HFF-Myc (cell line): ENCODE data around the gene PTGR1.

Experiments
- DNase-seq: peaks from one replicate; pipeline ENCODE4 v3.0.0-alpha.2; 2011; ENCODE audit warnings: low read depth; ENCODE audit errors: extremely low read depth
- H3K4me3 ChIP-seq: replicated peaks from 2 replicates; pipeline ENCODE4 v1.5.1; 2011; ENCODE audit warnings: low read depth, mild to moderate bottlenecking, control low read depth, low read length
- TF ChIP-seq, protein P1 (sequence below): IDR thresholded peaks from 2 replicates; pipeline ENCODE4 v1.5.1; 2012; ENCODE audit warnings: mild to moderate bottlenecking, low read depth, low read length, control low read depth; ENCODE audit errors: missing control alignments

PTGR1 gene

DNA sequence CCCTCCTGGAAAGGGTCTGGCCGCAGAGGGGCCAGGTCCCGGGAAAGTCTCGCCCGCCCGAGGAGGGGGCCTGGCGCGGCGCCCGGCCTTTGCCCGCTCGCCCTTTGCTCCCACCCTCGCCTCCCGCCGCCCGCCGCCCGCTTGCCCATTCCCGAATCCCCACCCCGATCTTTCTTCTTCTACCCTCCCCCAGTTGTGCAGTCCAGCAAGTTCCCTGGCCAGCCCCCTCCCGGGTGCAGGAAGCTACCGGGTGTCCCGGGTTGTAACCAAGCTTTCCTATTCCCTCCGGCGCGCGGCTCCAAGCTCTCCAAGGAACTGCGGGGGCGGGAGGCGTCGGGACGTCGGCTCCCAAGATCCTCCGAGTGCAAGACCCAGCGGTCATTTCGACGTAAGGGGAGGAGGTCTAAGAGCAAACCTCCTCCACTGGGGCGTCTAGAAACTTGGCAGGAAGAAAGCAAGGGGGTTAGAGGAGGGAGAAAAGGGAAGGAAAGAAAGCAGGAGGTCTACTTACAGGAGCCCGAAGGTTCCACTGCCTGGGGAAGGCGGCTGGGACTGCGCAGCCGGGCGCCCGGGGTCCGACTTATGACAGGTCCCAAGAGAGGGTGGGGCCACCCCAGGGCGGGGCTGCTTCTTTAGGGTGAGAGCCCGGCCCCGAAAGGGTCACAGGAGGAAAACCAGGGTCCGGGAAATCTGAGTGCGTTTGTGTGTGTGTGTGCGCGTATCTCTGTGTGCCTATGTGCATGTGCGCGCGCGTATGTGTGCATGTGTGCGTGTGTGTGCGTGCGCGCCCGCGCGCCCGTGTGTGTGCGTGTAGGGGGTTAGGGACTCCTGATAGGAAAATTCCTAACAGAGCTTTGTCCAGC lies at the start of gene PTGR1:
TSS of gene PTGR1 (minus strand) at position 556 of the 863 bp plus-strand sequence. CDS start 2,225 bp downstream, outside the sequence.
- H3K4me3 ChIP-seq: peak within 1 kb of the TSS; percentile 71
- TF ChIP-seq, protein P1, sequence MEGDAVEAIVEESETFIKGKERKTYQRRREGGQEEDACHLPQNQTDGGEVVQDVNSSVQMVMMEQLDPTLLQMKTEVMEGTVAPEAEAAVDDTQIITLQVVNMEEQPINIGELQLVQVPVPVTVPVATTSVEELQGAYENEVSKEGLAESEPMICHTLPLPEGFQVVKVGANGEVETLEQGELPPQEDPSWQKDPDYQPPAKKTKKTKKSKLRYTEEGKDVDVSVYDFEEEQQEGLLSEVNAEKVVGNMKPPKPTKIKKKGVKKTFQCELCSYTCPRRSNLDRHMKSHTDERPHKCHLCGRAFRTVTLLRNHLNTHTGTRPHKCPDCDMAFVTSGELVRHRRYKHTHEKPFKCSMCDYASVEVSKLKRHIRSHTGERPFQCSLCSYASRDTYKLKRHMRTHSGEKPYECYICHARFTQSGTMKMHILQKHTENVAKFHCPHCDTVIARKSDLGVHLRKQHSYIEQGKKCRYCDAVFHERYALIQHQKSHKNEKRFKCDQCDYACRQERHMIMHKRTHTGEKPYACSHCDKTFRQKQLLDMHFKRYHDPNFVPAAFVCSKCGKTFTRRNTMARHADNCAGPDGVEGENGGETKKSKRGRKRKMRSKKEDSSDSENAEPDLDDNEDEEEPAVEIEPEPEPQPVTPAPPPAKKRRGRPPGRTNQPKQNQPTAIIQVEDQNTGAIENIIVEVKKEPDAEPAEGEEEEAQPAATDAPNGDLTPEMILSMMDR: no peak
- peak; percentile 47 for DNase-seq

DNA sequence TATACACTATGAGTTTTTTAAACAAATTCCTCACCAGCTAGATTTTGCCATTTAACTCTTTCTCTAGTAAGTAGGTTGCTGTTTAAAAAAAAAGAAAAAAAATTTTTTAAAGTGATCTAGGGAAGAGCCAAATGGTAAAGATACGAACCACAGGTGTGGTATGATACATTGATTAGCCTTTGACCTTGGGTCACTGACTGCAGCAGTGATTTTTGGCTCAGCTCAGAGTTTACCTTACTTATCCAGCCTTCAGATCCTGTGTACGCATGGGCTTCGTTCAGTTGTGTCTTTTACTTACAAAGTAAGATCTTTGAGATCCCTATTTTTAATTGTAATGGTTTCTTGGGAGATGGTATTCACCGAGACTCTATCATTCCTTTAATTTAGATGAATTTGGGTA lies 49.6 kb upstream of the PTGR1 start:
- TF ChIP-seq, protein P1: no peak
- no peak for DNase-seq
- no peak overlapping the region for H3K4me3 ChIP-seq

DNA sequence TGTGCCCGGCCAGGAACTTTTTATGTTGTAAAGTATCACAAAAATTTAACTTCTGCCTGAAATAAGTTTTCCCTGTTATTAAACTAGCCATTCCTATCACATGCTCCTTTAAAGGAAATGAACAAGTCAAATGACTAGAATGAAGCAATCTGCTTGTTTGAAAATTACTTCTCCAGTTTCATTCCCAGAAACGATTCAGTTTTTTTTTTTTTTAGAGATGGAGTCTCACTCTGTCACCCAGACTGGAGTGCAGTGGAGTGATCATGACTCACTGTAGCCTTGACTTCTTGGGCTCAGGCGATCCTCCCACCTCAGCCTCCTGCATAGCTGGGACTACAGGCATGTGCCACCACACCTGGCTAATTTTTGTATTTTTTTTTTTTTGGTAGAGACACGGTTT lies 48.6 kb upstream of the PTGR1 start:
- DNase-seq: no peak
- TF ChIP-seq, protein P1: no peak
- no peak overlapping the region for H3K4me3 ChIP-seq

DNA sequence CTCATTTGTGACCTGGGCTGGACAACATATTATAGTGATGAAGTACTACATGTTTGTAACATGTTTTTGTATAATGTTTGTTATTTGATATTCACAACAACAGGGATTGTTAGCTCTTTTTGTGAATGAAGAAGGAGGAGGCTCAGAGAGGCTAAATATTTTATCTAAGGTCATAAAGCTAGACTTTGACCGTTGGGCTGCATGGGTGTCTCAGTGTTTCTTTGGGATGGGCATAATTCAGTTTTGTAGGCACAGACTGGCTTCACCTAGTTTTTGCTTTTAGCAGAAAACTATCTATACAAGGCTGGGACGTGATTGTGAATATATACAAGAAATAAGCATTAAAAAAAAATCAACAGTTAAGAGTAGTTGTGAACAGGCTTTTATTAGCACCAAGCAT lies 47.0 kb upstream of the PTGR1 start:
- no peak overlapping the region for H3K4me3 ChIP-seq
- TF ChIP-seq, protein P1: no peak
- DNase-seq: no peak

DNA sequence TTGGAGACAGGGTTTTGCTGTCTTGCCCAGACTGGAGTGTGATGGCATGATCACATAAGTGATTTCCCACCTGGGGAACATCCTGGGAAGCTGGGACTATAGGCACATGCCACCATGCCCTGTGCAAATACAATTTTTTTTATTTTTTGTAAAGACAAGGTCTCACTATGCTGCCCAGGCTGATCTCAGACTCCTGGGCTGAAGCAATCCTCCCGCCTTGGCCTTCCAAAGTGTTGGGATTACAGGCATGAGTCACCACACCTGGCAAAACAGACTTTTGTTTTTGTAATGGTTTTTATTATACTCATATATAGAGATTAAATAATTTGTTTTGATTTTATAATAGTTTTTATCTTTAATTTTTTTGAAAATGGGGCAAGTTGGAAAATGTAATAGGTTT lies 46.4 kb upstream of the PTGR1 start:
- no peak overlapping the region for H3K4me3 ChIP-seq
- TF ChIP-seq, protein P1: no peak
- DNase-seq: no peak

DNA sequence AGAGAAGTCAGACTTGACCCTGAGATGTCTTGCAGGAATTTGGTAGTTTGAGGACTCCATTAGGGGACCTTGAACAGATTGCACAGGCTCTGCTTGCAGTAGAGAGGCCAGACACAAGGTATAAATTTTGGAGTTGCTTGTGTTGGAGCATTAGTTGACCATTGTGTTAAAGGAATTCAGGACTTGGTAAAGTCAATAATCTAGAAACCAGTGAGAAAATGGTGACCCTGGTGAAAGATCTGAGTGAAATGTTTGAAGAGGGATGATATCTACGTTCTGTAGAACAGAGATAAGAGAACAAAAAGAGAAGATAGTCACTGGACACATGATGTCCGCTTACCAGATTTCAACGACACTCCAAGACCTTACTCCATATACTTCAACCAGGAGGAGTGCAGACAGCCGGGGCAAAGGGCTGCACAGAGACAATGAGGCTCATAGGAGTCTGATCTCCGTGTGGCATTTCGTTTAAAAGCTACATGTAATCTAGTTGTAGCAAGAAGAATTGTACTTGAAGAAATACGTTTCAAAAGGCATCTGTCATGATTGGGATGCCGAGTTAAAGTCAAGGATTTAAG lies 44.8 kb upstream of the PTGR1 start:
- DNase-seq: no peak
- H3K4me3 ChIP-seq: no peak overlapping the region
- TF ChIP-seq, protein P1: no peak
